H1 (cell line): Measurements from ENCODE around the gene SLC5A11. TPM values are rescaled to one million over a fixed set of nuclear protein-coding genes. Genes with fewer than 3 reads are reported as not detected.

Experiments used
- CTCF ChIA-PET: fragments of 300-600 bp; sonication (Branson Sonifier 250); formaldehyde crosslinking; loops from one replicate; lab custom pipeline; 2021; ENCODE audit not compliant: partially characterized antibody; lab: Charles Lee
- POLR2A ChIA-PET: fragments of 300-600 bp; sonication (Branson Sonifier 250); formaldehyde crosslinking; loops from one replicate; lab custom pipeline; 2021; ENCODE audit warnings: inconsistent platforms; ENCODE audit not compliant: partially characterized antibody; lab: Charles Lee
- DNase-seq, 2 experiments: peaks; one replicate each; pipeline versions ENCODE4 v3.0.0 to v3.0.0-alpha.2; 2010 to 2022; ENCODE audit warnings: low spot score in 2 of 2, low read depth in 1 of 2, mixed read lengths in 1 of 2
- FAIRE-seq: peaks from 2 replicates; lab custom pipeline; 2011; peaks lifted over from hg19 to GRCh38; lab: Jason Lieb, UNC
- H2AFZ ChIP-seq: 2 replicates; pipeline ENCODE4 v1.8.1; 2012; ENCODE audit warnings: low read length, inconsistent platforms
- H2AK5ac ChIP-seq: 2 replicates; pipeline ENCODE4 v1.6.1; 2013; ENCODE audit warnings: low read depth, low read length
- H2BK120ac ChIP-seq: replicated peaks from 2 replicates; pipeline ENCODE3; 2013; ENCODE audit warnings: low read depth, low read length, inconsistent platforms
- H2BK12ac ChIP-seq: 2 replicates; pipeline ENCODE4 v1.6.1; 2013; ENCODE audit warnings: low read depth, low read length
- H2BK15ac ChIP-seq: 2 replicates; pipeline ENCODE4 v1.6.1; 2013; ENCODE audit warnings: low read length
- H2BK20ac ChIP-seq: 2 replicates; pipeline ENCODE4 v1.6.1; 2013; ENCODE audit warnings: low read length
- H2BK5ac ChIP-seq: 2 replicates; pipeline ENCODE4 v1.6.1; 2013; ENCODE audit warnings: low read depth, low read length
- H3K14ac ChIP-seq: 2 replicates; pipeline ENCODE4 v1.6.1; 2013; ENCODE audit warnings: inconsistent platforms; ENCODE audit not compliant: insufficient read length
- H3K18ac ChIP-seq: 2 replicates; pipeline ENCODE4 v1.6.1; 2013; ENCODE audit warnings: low read length; ENCODE audit errors: extremely low read depth
- H3K23ac ChIP-seq: 2 replicates; pipeline ENCODE4 v1.6.1; 2013; ENCODE audit warnings: inconsistent platforms; ENCODE audit not compliant: insufficient read length
- H3K23me2 ChIP-seq: 2 replicates; pipeline ENCODE4 v1.6.1; 2013; ENCODE audit warnings: low read depth, low read length
- H3K27ac ChIP-seq: 2 replicates; pipeline ENCODE4 v1.6.1; 2011; ENCODE audit warnings: low read depth, low read length, inconsistent platforms
- H3K27me3 ChIP-seq, 4 experiments: replicated peaks in 1 of 4; 1 replicate in 1 of 4; 2 replicates in 3 of 4; pipeline versions ENCODE4 v1.6.1 to v1.8.1; 2011 to 2013; ENCODE audit warnings: low read length in 3 of 4, mild to moderate bottlenecking in 3 of 4, inconsistent platforms in 2 of 4, mixed read lengths in 2 of 4, moderate library complexity in 1 of 4; ENCODE audit not compliant: control insufficient read depth in 3 of 4, insufficient read depth in 3 of 4; ENCODE audit errors: extremely low read depth in 1 of 4
- H3K36me3 ChIP-seq, 4 experiments: 2 replicates each; pipeline versions ENCODE4 v1.6.1 to v1.8.1; 2011 to 2013; ENCODE audit warnings: mild to moderate bottlenecking in 4 of 4, low read length in 3 of 4, moderate library complexity in 2 of 4, control low read depth in 1 of 4, inconsistent platforms in 1 of 4; ENCODE audit not compliant: insufficient read depth in 4 of 4, control insufficient read depth in 2 of 4
- H3K4ac ChIP-seq: replicated peaks from 2 replicates; pipeline ENCODE3; 2013; ENCODE audit warnings: low read length, low read depth, mixed read lengths, inconsistent platforms; ENCODE audit not compliant: insufficient read length
- H3K4me1 ChIP-seq, 4 experiments: replicated peaks in 1 of 4; 1 replicate in 1 of 4; 2 replicates in 3 of 4; pipeline versions ENCODE4 v1.6.1 to v1.8.1; 2011 to 2013; ENCODE audit warnings: low read length in 3 of 4, inconsistent platforms in 2 of 4, mixed read lengths in 1 of 4; ENCODE audit not compliant: insufficient read depth in 4 of 4, control insufficient read depth in 3 of 4
- H3K4me2 ChIP-seq, 2 experiments: 2 replicates each; pipeline versions ENCODE4 v1.6.1 to v1.8.1; 2011 to 2013; ENCODE audit warnings: low read depth in 2 of 2, low read length in 2 of 2, control low read depth in 1 of 2, inconsistent platforms in 1 of 2, mild to moderate bottlenecking in 1 of 2; ENCODE audit not compliant: insufficient read depth in 1 of 2
- H3K4me3 ChIP-seq, 4 experiments: fragments of 200-600, 300-600 bp in 1 of 4; sonication (generic), shearing (Covaris generic), sonication (Bioruptor Twin) in 1 of 4; 2 replicates each; pipeline versions ENCODE4 v1.5.1 to v1.8.1; 2011 to 2016; ENCODE audit warnings: low read length in 4 of 4, low read depth in 3 of 4, control low read depth in 2 of 4, inconsistent platforms in 2 of 4, mild to moderate bottlenecking in 2 of 4, mixed read lengths in 1 of 4, moderate library complexity in 1 of 4; ENCODE audit not compliant: insufficient read depth in 2 of 4; ENCODE audit errors: extremely low read depth in 1 of 4
- H3K56ac ChIP-seq: replicated peaks from 2 replicates; pipeline ENCODE3; 2013; ENCODE audit warnings: low read depth, mild to moderate bottlenecking, mixed read lengths, low read length, inconsistent platforms; ENCODE audit not compliant: insufficient read length
- H3K79me1 ChIP-seq: 2 replicates; pipeline ENCODE4 v1.6.1; 2013; ENCODE audit warnings: low read depth, low read length, control low read depth
- H3K79me2 ChIP-seq, 2 experiments: 2 replicates each; pipeline versions ENCODE4 v1.6.1 to v1.8.1; 2012 to 2013; ENCODE audit warnings: low read length in 2 of 2, mild to moderate bottlenecking in 2 of 2, inconsistent platforms in 1 of 2; ENCODE audit not compliant: insufficient read depth in 2 of 2, control insufficient read depth in 1 of 2
- H3K9ac ChIP-seq, 4 experiments: replicated peaks in 1 of 4; 1 replicate in 1 of 4; 2 replicates in 3 of 4; pipeline versions ENCODE4 v1.6.1 to v1.8.1; 2011 to 2013; ENCODE audit warnings: low read depth in 3 of 4, low read length in 3 of 4, control low read depth in 2 of 4, mild to moderate bottlenecking in 2 of 4, moderate library complexity in 2 of 4, inconsistent platforms in 1 of 4; ENCODE audit errors: extremely low read depth in 1 of 4
- H3K9me3 ChIP-seq, 2 experiments: 2 replicates each; pipeline versions ENCODE4 v1.6.1 to v1.8.1; 2012 to 2013; ENCODE audit warnings: mild to moderate bottlenecking in 2 of 2, moderate library complexity in 2 of 2, control low read depth in 1 of 2, inconsistent platforms in 1 of 2, low read depth in 1 of 2, low read length in 1 of 2, mixed read lengths in 1 of 2; ENCODE audit not compliant: insufficient read depth in 2 of 2
- H4K20me1 ChIP-seq, 2 experiments: replicated peaks in 1 of 2; 2 replicates each; pipeline versions ENCODE3 to v1.8.1; 2011 to 2013; ENCODE audit warnings: inconsistent platforms in 2 of 2, low read length in 2 of 2, mild to moderate bottlenecking in 1 of 2; ENCODE audit not compliant: insufficient read depth in 2 of 2, control insufficient read depth in 1 of 2
- H4K5ac ChIP-seq: 2 replicates; pipeline ENCODE4 v1.6.1; 2013; ENCODE audit warnings: low read length, low read depth, mixed read lengths, inconsistent platforms; ENCODE audit not compliant: insufficient read length
- H4K8ac ChIP-seq: 2 replicates; pipeline ENCODE4 v1.8.0; 2013; ENCODE audit warnings: mild to moderate bottlenecking, moderate library complexity, low read length, inconsistent platforms; ENCODE audit not compliant: insufficient read depth; ENCODE audit errors: extremely low read depth
- H4K91ac ChIP-seq: replicated peaks from 2 replicates; pipeline ENCODE3; 2013; ENCODE audit warnings: low read length, mixed read lengths, inconsistent platforms; ENCODE audit not compliant: insufficient read length
- CTBP2 ChIP-seq: IDR thresholded peaks from 2 replicates; pipeline ENCODE4 v1.7.0; 2011; ENCODE audit warnings: borderline replicate concordance, mild to moderate bottlenecking, moderate library complexity, mixed read lengths, low read length; ENCODE audit not compliant: insufficient read depth, insufficient read length
- EGR1 ChIP-seq: IDR thresholded peaks from 2 replicates; pipeline ENCODE4 v1.6.1; 2011; ENCODE audit warnings: low read depth, low read length, borderline replicate concordance
- FOSL1 ChIP-seq: IDR thresholded peaks from 2 replicates; pipeline ENCODE4 v1.6.1; 2011; ENCODE audit warnings: mild to moderate bottlenecking, low read depth, low read length, moderate library complexity; ENCODE audit not compliant: insufficient read depth
- GABPA ChIP-seq: IDR thresholded peaks from 2 replicates; pipeline ENCODE4 v1.6.1; 2011; ENCODE audit warnings: mild to moderate bottlenecking, low read length, moderate library complexity, borderline replicate concordance; ENCODE audit not compliant: insufficient read depth
- HDAC2 ChIP-seq, 2 experiments: fragments of 300-600 bp in 1 of 2; sonication (generic) in 1 of 2; IDR thresholded peaks; 2 replicates each; pipeline ENCODE4 v1.6.1; 2011 to 2012; ENCODE audit warnings: low read depth in 2 of 2, low read length in 2 of 2, mild to moderate bottlenecking in 2 of 2, moderate library complexity in 2 of 2, borderline replicate concordance in 1 of 2, inconsistent platforms in 1 of 2
- POLR2A ChIP-seq, 2 experiments: IDR thresholded peaks; 1 replicate in 1 of 2; 2 replicates in 1 of 2; pipeline ENCODE4 v1.6.1; 2011; ENCODE audit warnings: low read depth in 2 of 2, low read length in 2 of 2, mild to moderate bottlenecking in 2 of 2; ENCODE audit errors: control extremely low read depth in 1 of 2
- SIRT6 ChIP-seq: IDR thresholded peaks from one replicate; pipeline ENCODE4 v1.7.1; 2012; ENCODE audit warnings: low read length, inconsistent platforms
- SRF ChIP-seq: IDR thresholded peaks from 2 replicates; pipeline ENCODE4 v1.6.1; 2011; ENCODE audit warnings: mild to moderate bottlenecking, low read depth, low read length, moderate library complexity
- WGBS, 2 experiments: shearing (Covaris generic) in 1 of 2; methylation state at CpG; one replicate each; pipeline versions ENCODE4 v1.1.6 to v1.1.7; 2013 to 2015; ENCODE audit warnings: low lambda C conversion rate in 2 of 2, mixed read lengths in 2 of 2, inconsistent platforms in 1 of 2, low coverage in 1 of 2, missing lambda C conversion rate in 1 of 2; ENCODE audit not compliant: insufficient replicate concordance in 2 of 2, insufficient coverage in 1 of 2, insufficient read length in 1 of 2; ENCODE audit errors: extremely low coverage in 1 of 2, missing lambda C conversion rate in 1 of 2; 5-methylcytosine and 5-hydroxymethylcytosine counted together
- polyA plus RNA-seq, 7 experiments: library from polyadenylated mRNA; depleted of rRNA in 3 of 7; stranded (reverse) in 5 of 7; unstranded in 2 of 7; fragments of >200 nt in 5 of 7; fragments of 200-250 nt in 2 of 7; gene quantifications; 1 replicate in 5 of 7; 2 replicates in 1 of 7; 4 replicates in 1 of 7; pipeline versions ENCODE4 v1.2.1 to v1.2.3, GENCODE V29; 2011 to 2013; ENCODE audit warnings: missing spikeins in 2 of 7, mixed read lengths in 2 of 7
- total RNA-seq: library from RNA; stranded (reverse); fragmentation: NEBNext Ultra II Directional; extraction: Animal tissue kit (Norgen Biotek cat#: 25700); gene quantifications from 2 replicates; pipeline ENCODE4 v1.2.1, GENCODE V29; 2021

Gene SLC5A11
- total and polyA plus RNA-seq, 2 of the 8 experiments (the other 6 are each of a cell fraction or from before 2014, with no cell fraction given), result 0.26 to 0.59 TPM

- H3K36me3 ChIP-seq, result peaks cover 3 to 71% (median 33%) of the 10 kb centered on the region in 4 experiments; a peak in 7 of 8 replicates
- 86% methylated on average over 6 of the region's 6 CpGs; no CpG with 5 or more reads in 1 of the 2 experiments for WGBS, 2 experiments
Measured at GRCh38 chr16:24953306-24953705, 107.5 kb downstream of the SLC5A11 start.

More at GRCh38 chr16:24953306-24953705, 107.5 kb downstream of the SLC5A11 start:
- Histone ChIP-seq H3K27me3 (no peaks in the 10 kb centered on the region), H3K4me1 (no peaks in the 10 kb centered on the region), H3K23ac (no peak overlapping the region), H2AFZ (no peak overlapping the region), H3K56ac (no peak overlapping the region), H3K18ac (no peak overlapping the region), H2AK5ac (no peak overlapping the region), H2BK15ac (no peak overlapping the region), H2BK12ac (no peak overlapping the region), H3K4me2 (no peak overlapping the region), H3K79me1 (no peaks in the 10 kb centered on the region), H4K20me1 (no peaks in the 10 kb centered on the region), H4K91ac (no peak overlapping the region), H3K27ac (no peak overlapping the region), H2BK20ac (no peak overlapping the region), H3K4ac (no peak overlapping the region), H4K8ac (no peak overlapping the region), H2BK5ac (no peak overlapping the region), H3K23me2 (no peaks in the 10 kb centered on the region), H3K9me3 (no peaks in the 10 kb centered on the region), H3K79me2 (no peaks in the 10 kb centered on the region), H3K14ac (no peak overlapping the region), H4K5ac (no peak overlapping the region), H3K9ac (no peak overlapping the region), H2BK120ac (no peak overlapping the region), H3K4me3 (no peak overlapping the region)
- CTCF ChIA-PET, result interaction anchor here (1.1 kb wide), 1 partner anchor 24 kb away, joined by 4 read pairs; no protein-coding TSS in a partner anchor
- DNase-seq (no peak), FAIRE-seq (no peak)
- POLR2A ChIA-PET, result no interaction called here
- TF ChIP-seq SIRT6, result no peak
- TF ChIP-seq EGR1, result no peak
- TF ChIP-seq FOSL1, result no peak
- no peak for TF ChIP-seq POLR2A (IDR thresholded peaks at IDR 0.05; ENCODE audit: control extremely low read depth in 1 of 2, low read depth in 2 of 2, low read length in 2 of 2)
- TF ChIP-seq CTBP2, result no peak
- TF ChIP-seq HDAC2 (IDR thresholded peaks at IDR 0.05; ENCODE audit: borderline replicate concordance in 1 of 2, low read depth in 2 of 2, low read length in 2 of 2), result no peak
- no peak for TF ChIP-seq SRF
- no peak for TF ChIP-seq GABPA
